Panc1 (cell line): ENCODE data around the gene KIRREL3. TPM values are rescaled to one million over a fixed set of nuclear protein-coding genes. Genes with fewer than 3 reads are reported as not detected.

Experiments used
- ATAC-seq: fragments of 200-7000 bp; cut with Tn5 transposase; 2 replicates; pipeline ENCODE4 v1.9.1; 2020; ENCODE audit warnings: mild to moderate bottlenecking, moderate library complexity
- BruUV-seq: library from RNA; stranded (reverse); fragments of 400-500 nt; replicated peaks from 2 replicates; lab custom pipeline; 2021; lab: Mats Ljungman, UMichigan
- CTCF ChIA-PET: fragments of 300-600 bp; sonication (Branson Sonifier 250); formaldehyde crosslinking; loops from one replicate; lab custom pipeline; 2022; ENCODE audit warnings: antibody characterized with exemption; lab: Charles Lee
- POLR2A ChIA-PET: fragments of 300-600 bp; sonication (Branson Sonifier 250); formaldehyde crosslinking; loops from one replicate; lab custom pipeline; 2022; ENCODE audit warnings: antibody characterized with exemption; lab: Charles Lee
- DNase-seq: peaks from one replicate; pipeline ENCODE4 v3.0.0-alpha.2; 2010; ENCODE audit warnings: low read depth, low spot score
- H3K27ac ChIP-seq: 2 replicates; pipeline ENCODE4 v1.5.1; 2011; ENCODE audit warnings: mild to moderate bottlenecking, low read length, inconsistent platforms
- H3K27me3 ChIP-seq: fragments of 200-500 bp; sonication (Bioruptor generic); 2 replicates; pipeline ENCODE4 v1.6.0; 2014; ENCODE audit warnings: low read length, inconsistent platforms; ENCODE audit not compliant: control insufficient read depth, insufficient read depth
- H3K36me3 ChIP-seq: fragments of 200-500 bp; sonication (Bioruptor generic); 2 replicates; pipeline ENCODE4 v1.5.1; 2014; ENCODE audit warnings: inconsistent platforms, mild to moderate bottlenecking, low read length, moderate library complexity; ENCODE audit not compliant: control insufficient read depth, insufficient read depth
- H3K4me1 ChIP-seq: 2 replicates; pipeline ENCODE4 v1.5.1; 2011; ENCODE audit warnings: inconsistent platforms, mild to moderate bottlenecking, low read length, moderate library complexity; ENCODE audit not compliant: control insufficient read depth, insufficient read depth
- H3K4me3 ChIP-seq, 2 experiments: 2 replicates each; pipeline ENCODE4 v1.5.1; 2011 to 2012; ENCODE audit warnings: low read depth in 2 of 2, low read length in 2 of 2, mild to moderate bottlenecking in 2 of 2, inconsistent platforms in 1 of 2, moderate library complexity in 1 of 2
- H3K9me3 ChIP-seq: fragments of 200-500 bp; sonication (Bioruptor generic); 2 replicates; pipeline ENCODE4 v1.5.1; 2014; ENCODE audit warnings: low read depth, mild to moderate bottlenecking, inconsistent platforms, low read length, moderate library complexity; ENCODE audit not compliant: control insufficient read depth, insufficient read depth
- POLR2AphosphoS5 ChIP-seq: IDR thresholded peaks from 2 replicates; pipeline ENCODE4 v1.6.1; 2012; ENCODE audit warnings: mild to moderate bottlenecking, low read depth, low read length, moderate library complexity
- REST ChIP-seq, 2 experiments: IDR thresholded peaks; 2 replicates each; pipeline ENCODE4 v1.6.1; 2011 to 2012; ENCODE audit warnings: low read depth in 2 of 2, control low read depth in 1 of 2, low read length in 1 of 2, mild to moderate bottlenecking in 1 of 2, moderate library complexity in 1 of 2; ENCODE audit not compliant: insufficient read depth in 1 of 2
- SIN3A ChIP-seq: IDR thresholded peaks from 2 replicates; pipeline ENCODE4 v1.6.1; 2012; ENCODE audit warnings: low read depth, mild to moderate bottlenecking, low read length, moderate library complexity, borderline replicate concordance; ENCODE audit not compliant: insufficient read depth
- TCF7L2 ChIP-seq: IDR thresholded peaks from 2 replicates; pipeline ENCODE4 v1.6.1; 2011; ENCODE audit warnings: mild to moderate bottlenecking, low read depth, low read length, inconsistent platforms
- in situ Hi-C: cut with HindIII; loops from 2 replicates; pipeline ENCODE4 v1.10.0; 2016; ENCODE audit warnings: low sequenced_read_pairs, low pct_unique_long_range_greater_than_20kb
- intact Hi-C: fragments of 100-400 bp; cut with micrococcal nuclease; formaldehyde crosslinking; loops from one replicate; pipeline ENCODE4 v1.10.0; 2022; ENCODE audit not compliant: unreplicated experiment
- total RNA-seq: library from RNA; stranded (reverse); gene quantifications from one replicate; pipeline ENCODE4 v1.2.1, GENCODE V29; 2021; ENCODE audit not compliant: unreplicated experiment
- TF ChIP-seq, protein P1 (sequence below): fragments of 450-650 bp; IDR thresholded peaks from 2 replicates; pipeline ENCODE4 v1.5.1; 2017; ENCODE audit warnings: mild to moderate bottlenecking

The KIRREL3 gene
- total RNA-seq, 1 experiment from 2014 or later = 0.36 TPM

DNA sequence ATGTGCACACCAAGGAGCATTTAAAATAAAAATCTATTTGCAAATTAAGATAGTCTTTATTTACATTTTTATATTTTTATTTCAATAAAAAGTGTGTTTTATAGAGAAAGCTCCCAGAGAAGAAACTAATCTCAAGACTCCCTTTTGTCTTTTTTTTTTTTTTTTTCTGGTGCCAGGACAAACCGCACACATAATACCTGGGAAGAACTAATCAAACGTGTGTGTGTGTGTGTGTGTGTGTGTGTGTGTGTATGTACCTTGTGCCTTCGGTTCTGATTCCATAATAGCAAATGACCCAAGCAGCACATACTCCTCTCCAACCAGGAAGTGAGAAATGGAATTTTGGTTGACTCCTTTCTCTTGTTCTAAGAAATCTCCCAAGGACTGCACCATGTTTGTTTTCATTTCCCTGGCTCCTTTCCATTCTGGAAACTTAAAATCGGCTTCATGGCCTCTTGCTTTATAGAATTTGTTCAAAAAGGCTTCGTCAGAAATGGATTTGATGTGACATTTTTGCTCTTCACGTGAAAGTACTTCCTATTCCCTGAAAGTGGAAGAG, 579.8 kb downstream of the KIRREL3 start:
- H3K4me3 ChIP-seq = no peak overlapping the region
- H3K27me3 ChIP-seq = no peaks in the 10 kb centered on the region
- POLR2A ChIA-PET = no interaction called here

DNA sequence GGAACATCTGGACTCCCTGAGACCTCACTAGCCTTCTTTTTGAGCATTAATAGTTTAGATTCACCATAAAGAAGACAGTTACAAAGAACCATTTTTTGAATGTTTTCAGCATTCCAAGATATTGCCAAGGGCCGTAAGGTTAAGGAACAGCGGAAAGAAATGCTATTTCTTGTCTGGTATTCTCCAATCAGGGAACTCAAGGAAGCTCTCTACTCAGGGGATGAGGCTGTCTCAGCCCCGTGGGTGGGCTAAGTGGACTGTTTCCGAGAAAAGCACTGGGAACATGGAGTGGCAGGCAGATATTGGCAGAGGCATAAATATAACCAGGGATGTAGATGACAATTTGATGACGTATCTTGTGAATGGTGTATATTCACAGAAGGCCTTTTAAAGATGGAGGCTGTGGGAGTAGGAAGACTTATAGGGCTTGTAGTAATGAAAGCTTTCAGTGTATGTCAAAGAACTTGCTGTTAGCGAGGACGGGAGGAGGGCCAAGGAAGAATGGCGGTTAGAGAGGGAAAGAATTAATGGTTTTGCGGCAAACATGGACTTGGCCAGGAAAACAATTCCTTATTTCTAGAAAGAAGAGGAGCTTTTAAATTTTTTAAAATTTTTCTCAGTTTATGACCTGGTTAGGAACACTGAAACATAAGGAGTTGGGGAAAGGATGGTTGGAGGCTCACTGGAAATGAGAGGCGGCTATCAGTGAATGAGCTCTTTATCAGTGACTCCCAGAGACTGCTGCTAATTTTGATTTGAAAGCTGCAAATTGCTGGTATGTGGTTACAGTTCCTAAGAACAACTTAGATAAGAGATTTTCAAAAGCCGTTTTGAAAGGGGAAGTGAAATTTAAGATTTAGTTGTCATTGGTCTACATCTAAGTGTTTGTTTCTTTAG, 580.5 kb downstream of the KIRREL3 start:
- Histone ChIP-seq H3K4me3 (no peak overlapping the region), H3K9me3 (no peaks in the 10 kb centered on the region), H3K27me3 (no peaks in the 10 kb centered on the region), H3K36me3 (no peaks in the 10 kb centered on the region), H3K4me1 (no peaks in the 10 kb centered on the region), H3K27ac (no peak overlapping the region)
- in situ Hi-C loops (no loop called here), intact Hi-C loops (loop anchor here (10.0 kb wide), 1 partner anchor 105 kb away; no protein-coding TSS in a partner anchor)
- no peak for TF ChIP-seq SIN3A
- TF ChIP-seq, protein P1, sequence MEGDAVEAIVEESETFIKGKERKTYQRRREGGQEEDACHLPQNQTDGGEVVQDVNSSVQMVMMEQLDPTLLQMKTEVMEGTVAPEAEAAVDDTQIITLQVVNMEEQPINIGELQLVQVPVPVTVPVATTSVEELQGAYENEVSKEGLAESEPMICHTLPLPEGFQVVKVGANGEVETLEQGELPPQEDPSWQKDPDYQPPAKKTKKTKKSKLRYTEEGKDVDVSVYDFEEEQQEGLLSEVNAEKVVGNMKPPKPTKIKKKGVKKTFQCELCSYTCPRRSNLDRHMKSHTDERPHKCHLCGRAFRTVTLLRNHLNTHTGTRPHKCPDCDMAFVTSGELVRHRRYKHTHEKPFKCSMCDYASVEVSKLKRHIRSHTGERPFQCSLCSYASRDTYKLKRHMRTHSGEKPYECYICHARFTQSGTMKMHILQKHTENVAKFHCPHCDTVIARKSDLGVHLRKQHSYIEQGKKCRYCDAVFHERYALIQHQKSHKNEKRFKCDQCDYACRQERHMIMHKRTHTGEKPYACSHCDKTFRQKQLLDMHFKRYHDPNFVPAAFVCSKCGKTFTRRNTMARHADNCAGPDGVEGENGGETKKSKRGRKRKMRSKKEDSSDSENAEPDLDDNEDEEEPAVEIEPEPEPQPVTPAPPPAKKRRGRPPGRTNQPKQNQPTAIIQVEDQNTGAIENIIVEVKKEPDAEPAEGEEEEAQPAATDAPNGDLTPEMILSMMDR = no peak
- CTCF ChIA-PET = no interaction called here
- DNase-seq (no peak), ATAC-seq (no peak)
- BruUV-seq = no TSS peak
- POLR2A ChIA-PET = no interaction called here

More for the DNA sequence above, 579.8 kb downstream of the KIRREL3 start:
- no peaks in the 10 kb centered on the region for H3K36me3 ChIP-seq
- ATAC-seq = no peak
- TF ChIP-seq, protein P1 = no peak
- TF ChIP-seq SIN3A (no peak), REST (IDR thresholded peaks at IDR 0.05; ENCODE audit: insufficient read depth in 1 of 2, low read depth in 2 of 2, low read length in 1 of 2) (no peak), TCF7L2 (no peak), POLR2AphosphoS5 (no peak)
- CTCF ChIA-PET = interaction anchor here (0.6 kb wide), 1 partner anchor 33 kb away, joined by 5 read pairs; no protein-coding TSS in a partner anchor
- BruUV-seq = no TSS peak
- H3K27ac ChIP-seq = no peak overlapping the region
- DNase-seq = no peak
- intact Hi-C loops = loop anchor here (10.0 kb wide), 1 partner anchor 106 kb away; no protein-coding TSS in a partner anchor
- H3K9me3 ChIP-seq = no peaks in the 10 kb centered on the region
- no peaks in the 10 kb centered on the region for H3K4me1 ChIP-seq
- in situ Hi-C loops = no loop called here
